HG03521 (cell line): ENCODE results near the gene RABGAP1L.
"Not testable (repeated sequence)": the region's sequence is repeated elsewhere in the genome, so short reads cannot be mapped to it uniquely, and the experiment has no call there.

ENCODE experiments used
- ATAC-seq: cut with Tn5 transposase; IDR thresholded peaks from one replicate; pipeline ENCODE4 v1.9.1; 2021; ENCODE audit warnings: mild to moderate bottlenecking, moderate library complexity; ENCODE audit not compliant: unreplicated experiment

The RABGAP1L gene

GRCh38 chr1:174543421-174543820 is 384.1 kb downstream of the RABGAP1L start:
- ATAC-seq: not testable (repeated sequence)

DNA sequence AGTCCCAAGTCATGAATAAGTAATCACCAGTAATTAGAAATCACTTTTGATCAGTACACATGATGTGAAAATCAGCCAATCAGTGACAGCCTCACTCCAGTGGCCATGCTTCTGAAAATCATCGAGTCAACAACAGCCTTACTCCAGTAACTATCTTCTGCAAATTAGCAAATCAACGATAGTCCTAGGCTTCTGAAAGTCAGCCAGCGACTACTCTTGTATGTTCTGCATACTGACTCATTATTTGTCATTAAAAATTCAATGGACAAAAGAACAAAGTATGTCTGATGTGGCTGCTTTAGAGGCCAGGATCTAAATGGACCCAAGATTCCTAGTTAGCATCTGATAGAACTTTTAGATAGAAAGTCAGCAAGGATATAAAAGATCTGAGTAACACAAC is 391.0 kb downstream of the RABGAP1L start:
- ATAC-seq: no peak

DNA sequence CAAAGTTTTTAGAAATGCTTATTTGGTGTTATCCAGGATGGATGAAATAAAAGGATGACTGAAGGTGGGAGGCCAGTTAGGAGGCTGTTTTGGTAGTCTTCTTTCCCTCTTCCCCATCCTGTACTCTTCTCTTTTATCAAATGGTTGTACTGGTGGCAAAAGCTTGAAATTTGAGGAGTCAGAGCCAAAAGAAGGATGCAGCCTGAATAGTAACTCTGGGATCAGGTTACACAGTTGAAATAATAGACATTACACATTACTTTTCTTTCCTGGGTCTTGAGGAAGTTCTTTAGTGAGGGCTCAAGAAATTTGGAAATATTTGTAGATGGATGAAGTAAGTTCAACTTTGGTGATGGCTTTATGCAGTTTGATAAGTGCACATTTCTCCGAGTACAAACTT is 397.1 kb downstream of the RABGAP1L start:
- ATAC-seq: no peak

GRCh38 chr1:174568551-174568950 is 409.2 kb downstream of the RABGAP1L start:
- ATAC-seq: no peak

DNA sequence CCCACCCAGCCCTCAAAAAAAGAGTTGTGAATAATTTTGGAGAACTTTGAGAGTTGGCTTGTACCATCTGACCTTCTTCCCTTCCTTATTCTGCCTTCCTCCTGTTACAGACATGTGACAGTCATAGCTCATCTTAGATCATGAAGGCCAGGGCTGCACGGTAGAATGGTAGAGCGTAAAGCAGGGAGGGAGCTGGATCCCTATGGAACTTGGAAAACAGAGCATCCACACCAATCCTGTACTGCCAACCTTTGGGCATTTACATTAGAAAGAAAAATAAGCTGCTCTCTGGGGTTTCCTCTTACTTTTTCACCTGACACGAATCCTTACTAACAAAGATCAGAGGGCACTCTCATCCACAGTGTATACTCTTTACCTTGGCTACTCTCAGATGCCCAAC is 409.9 kb downstream of the RABGAP1L start:
- no peak for ATAC-seq

DNA sequence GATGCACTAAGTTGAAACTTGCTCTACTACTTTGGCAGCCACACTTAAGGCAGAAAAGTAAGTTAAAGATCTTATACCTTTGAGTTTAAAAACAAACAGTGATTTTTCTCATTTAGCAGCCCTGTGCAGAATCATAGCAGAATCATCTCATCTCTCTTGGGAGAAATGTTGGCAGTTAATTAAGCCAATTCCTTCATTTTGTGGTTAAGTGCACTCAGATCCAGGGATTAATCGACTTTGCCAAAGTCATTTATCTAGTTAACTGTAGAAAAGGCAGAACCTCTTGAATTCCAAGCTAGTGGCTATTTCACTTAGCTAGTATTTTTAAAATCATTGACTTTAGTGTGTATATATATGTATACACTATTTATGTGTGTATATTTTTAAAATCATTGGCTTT is 413.5 kb downstream of the RABGAP1L start:
- no peak for ATAC-seq

GRCh38 chr1:174576120-174576519 is 416.8 kb downstream of the RABGAP1L start:
- not testable (repeated sequence) for ATAC-seq

DNA sequence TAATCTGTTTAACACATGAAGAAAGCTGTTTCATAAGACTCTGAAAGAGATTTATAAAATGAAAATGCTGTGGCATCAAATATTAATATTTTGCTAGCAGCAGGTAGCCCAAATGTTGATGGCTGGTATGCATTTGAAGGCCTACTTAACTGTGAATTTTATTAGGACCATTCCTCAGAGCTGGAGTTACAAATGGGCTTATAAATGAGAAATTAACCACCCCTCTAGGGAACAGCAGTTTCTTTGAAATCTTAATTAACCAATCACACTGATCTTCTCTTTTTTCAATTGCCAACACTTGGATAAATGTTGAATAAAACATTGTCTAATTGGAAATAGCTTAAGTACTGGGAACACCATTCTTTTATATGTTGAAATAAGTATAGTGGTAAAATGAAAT is 418.4 kb downstream of the RABGAP1L start:
- no peak for ATAC-seq

- ATAC-seq: no peak
These were observed 421.5 kb downstream of the RABGAP1L start for GRCh38 chr1:174580801-174581200.

DNA sequence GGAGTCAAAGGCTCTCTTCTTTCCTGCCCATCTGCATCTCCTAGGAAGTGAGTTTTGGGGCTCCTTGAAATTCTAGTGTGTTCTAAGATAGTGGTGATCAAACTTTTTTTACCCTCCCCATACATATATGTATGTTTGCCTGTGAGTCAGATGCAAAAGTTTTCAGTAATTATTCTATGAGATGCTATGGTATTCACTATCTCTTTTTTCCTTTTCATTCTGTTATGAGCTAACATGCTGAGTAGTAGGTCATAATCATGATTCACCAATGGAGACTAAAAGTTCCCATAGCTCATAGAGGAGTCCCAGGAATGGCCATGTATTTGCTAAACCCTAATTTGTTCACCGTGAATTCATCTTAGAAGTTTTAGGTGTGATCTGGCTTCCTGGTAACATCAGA is 424.0 kb downstream of the RABGAP1L start:
- no peak for ATAC-seq

- no peak for ATAC-seq
These were observed 424.8 kb downstream of the RABGAP1L start for GRCh38 chr1:174584071-174584470.

DNA sequence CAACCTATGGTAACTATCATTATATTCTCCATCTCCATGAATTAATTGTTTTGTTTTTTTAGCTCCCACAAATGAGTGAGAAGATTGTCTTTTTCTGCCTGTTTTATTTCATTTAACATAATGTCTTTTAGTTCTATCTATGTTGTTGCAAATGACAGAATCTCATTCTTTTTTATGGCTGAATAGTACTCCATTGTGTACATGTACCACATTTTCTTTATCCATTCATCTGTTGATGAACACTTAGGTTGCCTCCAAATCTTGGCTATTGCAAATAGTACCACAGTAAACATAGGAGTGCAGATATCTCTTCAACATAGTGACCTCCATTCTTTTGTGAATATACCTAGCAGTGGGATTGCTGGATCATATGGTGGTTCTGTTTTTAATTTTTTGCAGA is 429.3 kb downstream of the RABGAP1L start:
- not testable (repeated sequence) for ATAC-seq

DNA sequence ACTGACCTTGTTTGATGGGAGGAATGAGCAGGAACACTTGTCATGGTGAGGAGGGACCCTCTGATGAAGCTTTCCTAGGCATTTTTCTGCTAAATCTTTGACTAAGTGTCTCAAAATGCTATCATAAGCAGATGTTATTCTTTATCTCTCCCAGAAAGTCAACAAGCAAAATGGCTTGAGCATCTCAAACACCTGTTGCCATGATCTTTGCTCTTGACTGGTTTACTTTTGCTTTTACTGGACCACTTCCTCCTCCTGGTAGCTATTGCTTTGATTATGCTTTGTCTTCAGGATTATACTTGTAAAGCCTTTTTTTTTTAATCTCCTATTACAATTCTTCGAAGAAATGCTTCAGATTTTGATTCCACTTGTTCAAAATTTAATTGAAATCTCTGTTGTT is 445.9 kb downstream of the RABGAP1L start:
- ATAC-seq: no peak

- no peak for ATAC-seq
These were observed 447.2 kb downstream of the RABGAP1L start for GRCh38 chr1:174606471-174606870.

DNA sequence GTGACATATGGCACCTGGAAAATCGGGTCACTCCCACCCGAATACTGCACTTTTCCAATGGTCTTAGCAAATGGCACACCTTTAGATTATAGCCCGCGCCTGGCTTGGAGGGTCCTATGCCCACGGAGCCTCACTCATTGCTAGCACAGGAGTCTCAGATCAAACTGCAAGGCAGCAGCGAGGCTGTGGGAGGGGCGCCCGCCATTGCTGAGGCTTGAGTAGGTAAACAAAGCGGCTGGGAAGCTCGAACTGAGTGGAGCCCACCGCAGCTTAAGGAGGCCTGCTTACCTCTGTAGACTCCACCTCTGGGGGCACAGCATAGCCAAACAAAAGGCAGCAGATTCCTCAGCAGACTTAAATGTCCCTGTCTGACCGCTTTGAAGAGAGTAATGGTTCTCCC is 458.6 kb downstream of the RABGAP1L start:
- not testable (repeated sequence) for ATAC-seq

- ATAC-seq: no peak
These were observed 464.2 kb downstream of the RABGAP1L start for GRCh38 chr1:174623324-174624035.

GRCh38 chr1:174626031-174627025 is 467.0 kb downstream of the RABGAP1L start:
- no peak for ATAC-seq

DNA sequence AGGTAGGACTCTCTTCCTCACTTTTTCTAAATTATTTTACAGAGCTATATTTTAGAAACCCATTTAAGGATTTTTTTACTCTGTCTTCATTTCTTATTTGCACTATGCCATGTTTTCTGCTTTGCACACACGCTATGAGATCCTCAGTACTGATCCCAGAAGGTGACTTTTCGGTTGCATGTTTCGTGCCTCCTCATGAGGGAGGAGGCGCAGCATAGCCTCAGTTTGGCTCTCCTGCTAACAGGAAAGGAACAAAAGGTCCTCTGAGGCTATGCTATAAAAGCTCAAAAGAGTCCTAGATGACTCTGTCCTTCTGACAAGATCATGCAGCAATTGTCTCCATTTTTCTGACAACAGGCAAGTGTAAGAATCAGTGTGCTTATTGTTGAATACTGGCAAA is 478.2 kb downstream of the RABGAP1L start:
- no peak for ATAC-seq

- ATAC-seq: no peak
These were observed 480.1 kb downstream of the RABGAP1L start for GRCh38 chr1:174639461-174639860.

DNA sequence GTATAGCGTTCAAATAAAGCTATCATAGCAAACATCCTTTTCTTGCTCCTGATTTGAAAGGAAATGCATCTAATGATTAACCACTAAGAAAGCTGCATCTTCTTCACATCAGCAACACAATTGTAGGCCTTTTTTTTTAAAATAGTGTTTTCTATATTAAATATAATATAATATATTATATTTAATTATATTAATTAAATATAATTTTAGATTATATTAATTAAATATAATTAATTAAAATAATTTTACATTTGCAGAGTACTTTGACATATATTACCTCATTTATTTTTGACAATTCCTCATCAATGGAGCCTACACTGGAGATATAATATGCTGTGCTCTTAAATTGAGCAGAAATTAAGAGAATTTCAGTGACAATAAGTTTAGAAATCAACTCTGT is 481.5 kb downstream of the RABGAP1L start:
- ATAC-seq: no peak

GRCh38 chr1:174642393-174642792 is 483.1 kb downstream of the RABGAP1L start:
- no peak for ATAC-seq

DNA sequence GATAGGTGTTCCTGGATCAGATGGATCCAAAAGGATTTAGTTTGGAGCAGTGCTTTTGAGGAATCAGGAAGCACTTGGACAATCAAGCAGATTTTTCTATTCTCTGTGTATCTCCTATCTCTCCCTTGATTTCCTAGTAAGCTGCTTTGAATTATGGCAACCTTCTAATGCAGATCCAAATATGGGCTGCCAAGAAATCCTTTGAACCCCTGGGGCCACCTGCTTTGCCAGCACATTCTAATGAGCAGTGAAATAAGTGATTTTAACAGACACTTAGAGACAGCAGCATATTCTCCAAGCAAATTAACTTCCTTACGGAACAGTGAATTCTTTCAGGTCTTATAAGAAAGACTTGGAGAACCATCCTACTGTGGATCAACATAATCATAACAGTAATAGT is 483.9 kb downstream of the RABGAP1L start:
- ATAC-seq: no peak
